OCI-LY3 (cell line): ENCODE measurements around the gene SMTNL2.

ENCODE experiments used
- EZH2phosphoT487 ChIP-seq: fragments of 200-600 bp; shearing (Covaris generic); IDR thresholded peaks from 2 replicates; pipeline ENCODE4 v1.6.1; 2018; ENCODE audit warnings: antibody characterized with exemption, mixed run types, low read depth
- TF ChIP-seq, protein P1 (sequence below): fragments of 200-600, 300-600 bp; sonication (generic); IDR thresholded peaks from 2 replicates; pipeline ENCODE4 v1.5.1; 2014; ENCODE audit warnings: antibody characterized with exemption, low read length, low read depth

DNA sequence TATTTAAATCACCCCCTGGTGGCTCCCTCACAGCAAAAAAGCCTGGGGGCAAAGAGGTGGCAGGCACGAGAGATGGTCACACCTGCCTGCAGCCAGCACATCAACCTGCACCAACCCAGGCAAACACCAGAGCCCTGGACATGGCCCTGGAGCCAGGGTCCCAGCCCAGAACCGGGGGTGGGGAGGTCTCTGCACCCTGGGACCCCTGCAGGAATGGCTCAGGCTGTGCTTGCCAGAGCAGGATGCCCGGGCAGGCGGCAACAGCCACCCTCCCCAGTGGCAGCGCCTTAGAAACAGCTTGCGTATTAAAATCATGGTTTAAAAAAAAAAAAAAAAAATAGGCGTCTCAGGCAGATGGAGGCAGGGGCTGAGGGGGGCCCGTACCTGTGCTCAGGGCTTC, 45.3 kb upstream of the SMTNL2 start:
- TF ChIP-seq, protein P1, sequence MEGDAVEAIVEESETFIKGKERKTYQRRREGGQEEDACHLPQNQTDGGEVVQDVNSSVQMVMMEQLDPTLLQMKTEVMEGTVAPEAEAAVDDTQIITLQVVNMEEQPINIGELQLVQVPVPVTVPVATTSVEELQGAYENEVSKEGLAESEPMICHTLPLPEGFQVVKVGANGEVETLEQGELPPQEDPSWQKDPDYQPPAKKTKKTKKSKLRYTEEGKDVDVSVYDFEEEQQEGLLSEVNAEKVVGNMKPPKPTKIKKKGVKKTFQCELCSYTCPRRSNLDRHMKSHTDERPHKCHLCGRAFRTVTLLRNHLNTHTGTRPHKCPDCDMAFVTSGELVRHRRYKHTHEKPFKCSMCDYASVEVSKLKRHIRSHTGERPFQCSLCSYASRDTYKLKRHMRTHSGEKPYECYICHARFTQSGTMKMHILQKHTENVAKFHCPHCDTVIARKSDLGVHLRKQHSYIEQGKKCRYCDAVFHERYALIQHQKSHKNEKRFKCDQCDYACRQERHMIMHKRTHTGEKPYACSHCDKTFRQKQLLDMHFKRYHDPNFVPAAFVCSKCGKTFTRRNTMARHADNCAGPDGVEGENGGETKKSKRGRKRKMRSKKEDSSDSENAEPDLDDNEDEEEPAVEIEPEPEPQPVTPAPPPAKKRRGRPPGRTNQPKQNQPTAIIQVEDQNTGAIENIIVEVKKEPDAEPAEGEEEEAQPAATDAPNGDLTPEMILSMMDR, result no peak
- no peak for TF ChIP-seq EZH2phosphoT487
